DMS53 treated with DMSO at 0.1 percent for 48 hours (cell line): ENCODE data around the gene DSCAML1.

ENCODE experiments used
- DNase-seq: peaks from one replicate; lab custom pipeline; 2025; ENCODE audit not compliant: unreplicated experiment; lab: John Stamatoyannopoulos, UW

The DSCAML1 gene

GRCh38 chr11:117620659-117621058 lies 176.4 kb downstream of the DSCAML1 start:
- DNase-seq = no peak

GRCh38 chr11:117620086-117620485 lies 176.9 kb downstream of the DSCAML1 start:
- no peak for DNase-seq

- DNase-seq = no peak
Observed at GRCh38 chr11:117619661-117620060, 177.4 kb downstream of the DSCAML1 start.

GRCh38 chr11:117618982-117619355 lies 178.0 kb downstream of the DSCAML1 start:
- DNase-seq = peak; percentile 52

- peak; percentile 93 for DNase-seq
Observed at GRCh38 chr11:117618302-117618981, 178.6 kb downstream of the DSCAML1 start.

- DNase-seq = no peak
Observed at GRCh38 chr11:117616979-117617378, 180.0 kb downstream of the DSCAML1 start.

GRCh38 chr11:117614728-117615127 lies 182.3 kb downstream of the DSCAML1 start:
- DNase-seq = no peak

- no peak for DNase-seq
Observed at GRCh38 chr11:117613521-117613920, 183.5 kb downstream of the DSCAML1 start.

GRCh38 chr11:117612177-117612576 lies 184.8 kb downstream of the DSCAML1 start:
- no peak for DNase-seq

GRCh38 chr11:117610901-117611300 lies 186.1 kb downstream of the DSCAML1 start:
- no peak for DNase-seq

- DNase-seq = peak; percentile 32
Observed at GRCh38 chr11:117610045-117610444, 187.0 kb downstream of the DSCAML1 start.

- DNase-seq = no peak
Observed at GRCh38 chr11:117607449-117607848, 189.6 kb downstream of the DSCAML1 start.

GRCh38 chr11:117606790-117607189 lies 190.2 kb downstream of the DSCAML1 start:
- DNase-seq = no peak

GRCh38 chr11:117606211-117606610 lies 190.8 kb downstream of the DSCAML1 start:
- no peak for DNase-seq

- no peak for DNase-seq
Observed at GRCh38 chr11:117605331-117605730, 191.7 kb downstream of the DSCAML1 start.

GRCh38 chr11:117604336-117604995 lies 192.6 kb downstream of the DSCAML1 start:
- no peak for DNase-seq

GRCh38 chr11:117603932-117604331 lies 193.1 kb downstream of the DSCAML1 start:
- DNase-seq = no peak

- DNase-seq = no peak
Observed at GRCh38 chr11:117601006-117601708, 195.9 kb downstream of the DSCAML1 start.

- DNase-seq = no peak
Observed at GRCh38 chr11:117600234-117600783, 196.7 kb downstream of the DSCAML1 start.

GRCh38 chr11:117597071-117597470 lies 199.9 kb downstream of the DSCAML1 start:
- no peak for DNase-seq

- DNase-seq = no peak
Observed at GRCh38 chr11:117595440-117595839, 201.6 kb downstream of the DSCAML1 start.

GRCh38 chr11:117594721-117595120 lies 202.3 kb downstream of the DSCAML1 start:
- no peak for DNase-seq
